Mesothelial cell of epicardium (in vitro differentiated cells): ENCODE results near the gene KANSL1. TPM values are rescaled to one million over a fixed set of nuclear protein-coding genes. Genes with fewer than 3 reads are reported as not detected.

Source experiments
- DNase-seq, 2 experiments: peaks; one replicate each; pipeline ENCODE4 v3.0.0; 2021; ENCODE audit warnings: low spot score in 2 of 2; ENCODE audit not compliant: unreplicated experiment in 2 of 2
- H3K27ac Mint-ChIP-seq: 2 replicates; pipeline ENCODE4 v1.8.0; 2021; ENCODE audit warnings: mixed read lengths
- H3K27me3 Mint-ChIP-seq: 2 replicates; pipeline ENCODE4 v1.8.0; 2021; ENCODE audit warnings: low read depth, mixed read lengths
- H3K36me3 Mint-ChIP-seq: 2 replicates; pipeline ENCODE4 v1.8.0; 2021; ENCODE audit warnings: mixed read lengths
- H3K4me1 Mint-ChIP-seq: 2 replicates; pipeline ENCODE4 v1.8.0; 2021; ENCODE audit warnings: mixed read lengths
- H3K4me3 Mint-ChIP-seq: 2 replicates; pipeline ENCODE4 v1.8.0; 2021; ENCODE audit warnings: mild to moderate bottlenecking, moderate library complexity, mixed read lengths
- H3K9me3 Mint-ChIP-seq: 2 replicates; pipeline ENCODE4 v1.8.0; 2021; ENCODE audit warnings: mixed read lengths
- total RNA-seq: library from RNA; stranded (reverse); gene quantifications from 3 replicates; pipeline ENCODE4 v1.2.1, GENCODE V29; 2021
- TF ChIP-seq, protein P1 (sequence below): fragments of 200-600 bp; sonication (generic); IDR thresholded peaks from one replicate; pipeline ENCODE4 v1.5.0; 2021; ENCODE audit warnings: antibody characterized with exemption; ENCODE audit not compliant: unreplicated experiment

The KANSL1 gene
- total RNA-seq, 1 donor from 2014 or later: 189 TPM

GRCh38 chr17:46179375-46179999, 13.7 kb downstream of the KANSL1 start:
- Mint-ChIP-seq H3K36me3 (no peaks in the 10 kb centered on the region), H3K9me3 (no peaks in the 10 kb centered on the region), H3K4me3 (no peak overlapping the region), H3K4me1 (peaks cover 45% of the 10 kb centered on the region), H3K27ac (peak overlapping the region; percentile 28), H3K27me3 (no peaks in the 10 kb centered on the region)
- TF ChIP-seq, protein P1, sequence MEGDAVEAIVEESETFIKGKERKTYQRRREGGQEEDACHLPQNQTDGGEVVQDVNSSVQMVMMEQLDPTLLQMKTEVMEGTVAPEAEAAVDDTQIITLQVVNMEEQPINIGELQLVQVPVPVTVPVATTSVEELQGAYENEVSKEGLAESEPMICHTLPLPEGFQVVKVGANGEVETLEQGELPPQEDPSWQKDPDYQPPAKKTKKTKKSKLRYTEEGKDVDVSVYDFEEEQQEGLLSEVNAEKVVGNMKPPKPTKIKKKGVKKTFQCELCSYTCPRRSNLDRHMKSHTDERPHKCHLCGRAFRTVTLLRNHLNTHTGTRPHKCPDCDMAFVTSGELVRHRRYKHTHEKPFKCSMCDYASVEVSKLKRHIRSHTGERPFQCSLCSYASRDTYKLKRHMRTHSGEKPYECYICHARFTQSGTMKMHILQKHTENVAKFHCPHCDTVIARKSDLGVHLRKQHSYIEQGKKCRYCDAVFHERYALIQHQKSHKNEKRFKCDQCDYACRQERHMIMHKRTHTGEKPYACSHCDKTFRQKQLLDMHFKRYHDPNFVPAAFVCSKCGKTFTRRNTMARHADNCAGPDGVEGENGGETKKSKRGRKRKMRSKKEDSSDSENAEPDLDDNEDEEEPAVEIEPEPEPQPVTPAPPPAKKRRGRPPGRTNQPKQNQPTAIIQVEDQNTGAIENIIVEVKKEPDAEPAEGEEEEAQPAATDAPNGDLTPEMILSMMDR: no peak
- no peak for DNase-seq

DNA sequence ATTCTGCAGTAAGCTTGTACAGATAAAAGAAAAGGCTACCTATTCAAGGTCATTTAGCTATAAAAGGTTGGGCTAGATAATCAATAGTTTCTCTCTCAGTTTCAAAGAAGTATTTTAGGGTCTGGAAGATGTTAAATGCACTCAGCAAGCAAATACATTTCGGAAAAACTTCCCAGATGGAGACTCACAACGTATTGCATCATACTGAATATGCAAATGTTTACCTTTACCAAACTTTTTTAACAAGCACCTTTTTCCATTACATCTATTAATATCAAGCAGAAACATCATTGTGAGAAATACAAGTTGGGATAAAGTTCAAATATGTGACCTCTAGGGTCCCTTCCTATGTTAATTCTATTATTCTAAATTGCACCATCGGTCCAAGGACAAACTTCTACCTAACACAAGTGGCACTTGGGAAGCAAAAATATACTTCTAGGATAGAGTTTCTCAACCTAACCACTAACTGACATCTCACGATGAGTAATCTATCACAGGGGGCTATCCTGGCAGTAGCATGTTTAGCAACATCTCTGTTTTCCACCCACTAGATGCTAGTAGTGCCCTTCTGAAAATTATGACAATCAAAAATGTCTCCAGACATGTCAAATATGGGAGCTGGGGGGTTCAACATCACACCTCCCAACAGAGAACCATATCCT, 14.5 kb downstream of the KANSL1 start:
- DNase-seq: no peak
- peaks cover 40% of the 10 kb centered on the region for H3K4me1 Mint-ChIP-seq

GRCh38 chr17:46176975-46177374, 16.3 kb downstream of the KANSL1 start:
- no peaks in the 10 kb centered on the region for H3K27me3 Mint-ChIP-seq
- H3K9me3 Mint-ChIP-seq: no peaks in the 10 kb centered on the region
- H3K4me3 Mint-ChIP-seq: no peak overlapping the region
- peaks cover 39% of the 10 kb centered on the region for H3K4me1 Mint-ChIP-seq
- TF ChIP-seq, protein P1: no peak
- no peak for DNase-seq
- H3K27ac Mint-ChIP-seq: peak overlapping the region; percentile 19
- peaks cover under 1% of the 10 kb centered on the region for H3K36me3 Mint-ChIP-seq

More for the DNA sequence above, 14.5 kb downstream of the KANSL1 start:
- peak overlapping the region; percentile 28 for H3K27ac Mint-ChIP-seq
- no peaks in the 10 kb centered on the region for H3K9me3 Mint-ChIP-seq
- TF ChIP-seq, protein P1: no peak
- no peak overlapping the region for H3K4me3 Mint-ChIP-seq
- H3K27me3 Mint-ChIP-seq: no peaks in the 10 kb centered on the region
- H3K36me3 Mint-ChIP-seq: no peaks in the 10 kb centered on the region

GRCh38 chr17:46175891-46176290, 17.3 kb downstream of the KANSL1 start:
- H3K27me3 Mint-ChIP-seq: no peaks in the 10 kb centered on the region
- TF ChIP-seq, protein P1: no peak
- H3K4me1 Mint-ChIP-seq: peaks cover 38% of the 10 kb centered on the region
- DNase-seq: no peak
- H3K36me3 Mint-ChIP-seq: peaks cover 11% of the 10 kb centered on the region
- H3K4me3 Mint-ChIP-seq: no peak overlapping the region
- no peaks in the 10 kb centered on the region for H3K9me3 Mint-ChIP-seq
- no peak overlapping the region for H3K27ac Mint-ChIP-seq

DNA sequence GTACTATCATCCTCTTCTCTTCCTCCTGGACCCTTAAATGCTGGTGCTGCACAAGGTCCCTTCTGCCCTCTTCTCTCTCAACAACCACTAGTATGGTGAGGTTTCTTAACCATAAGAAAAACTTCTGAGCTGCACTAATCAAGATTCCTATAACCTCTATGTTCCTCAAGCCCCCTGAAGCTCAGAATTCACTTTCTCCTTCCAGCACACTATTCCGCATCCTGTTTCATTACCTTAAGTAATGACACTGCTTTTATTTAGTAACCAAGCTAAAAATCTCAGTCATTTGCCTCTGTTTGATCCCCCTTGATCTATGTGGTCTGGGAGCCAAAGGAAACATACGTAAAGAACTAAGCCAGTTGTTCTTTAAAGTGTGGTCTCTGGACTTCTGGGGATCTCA, 20.1 kb downstream of the KANSL1 start:
- TF ChIP-seq, protein P1: no peak
- Mint-ChIP-seq H3K36me3 (peaks cover 23% of the 10 kb centered on the region), H3K4me3 (no peak overlapping the region), H3K4me1 (peaks cover 33% of the 10 kb centered on the region), H3K9me3 (no peaks in the 10 kb centered on the region), H3K27me3 (no peaks in the 10 kb centered on the region), H3K27ac (peak overlapping the region; percentile 39)
- no peak for DNase-seq
